ENCODE measurements around the gene CCNY. TPM values are rescaled to one million over a fixed set of nuclear protein-coding genes. Genes with fewer than 3 reads are reported as not detected.

The CCNY gene
- total RNA-seq, 4 donors from 2014 or later, result 37.5 to 56.3 (median 43.9) TPM

DNA sequence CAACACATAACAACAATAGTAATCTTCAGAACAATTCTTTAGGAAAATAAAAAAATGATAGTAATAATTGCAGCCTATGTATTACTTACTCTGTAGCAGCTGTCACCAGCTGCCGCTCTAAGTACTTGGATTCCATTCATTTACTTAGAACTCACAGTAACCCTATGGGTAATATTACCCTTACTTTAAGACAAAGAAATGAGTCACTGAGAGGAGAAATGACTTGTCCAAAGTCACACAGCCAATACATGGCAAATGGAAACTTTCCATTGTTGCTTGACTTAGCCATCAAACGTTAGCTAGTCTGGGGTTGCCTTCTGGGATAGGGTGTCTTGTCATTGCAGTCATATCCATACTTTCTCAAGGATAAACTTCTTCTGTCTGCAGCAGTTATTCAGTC lies 3.6 kb downstream of the CCNY start:
- 70 to 87% methylated on average over 2 of the region's 2 CpGs for WGBS, 2 donors
- no peak for TF ChIP-seq POLR2A (IDR thresholded peaks at IDR 0.05)
- intact Hi-C loops (cut with DNase I), result loop anchor here (10.0 kb wide), 2 partner anchors 75 to 215 kb away; partner anchors contain the start of gene CREM

DNA sequence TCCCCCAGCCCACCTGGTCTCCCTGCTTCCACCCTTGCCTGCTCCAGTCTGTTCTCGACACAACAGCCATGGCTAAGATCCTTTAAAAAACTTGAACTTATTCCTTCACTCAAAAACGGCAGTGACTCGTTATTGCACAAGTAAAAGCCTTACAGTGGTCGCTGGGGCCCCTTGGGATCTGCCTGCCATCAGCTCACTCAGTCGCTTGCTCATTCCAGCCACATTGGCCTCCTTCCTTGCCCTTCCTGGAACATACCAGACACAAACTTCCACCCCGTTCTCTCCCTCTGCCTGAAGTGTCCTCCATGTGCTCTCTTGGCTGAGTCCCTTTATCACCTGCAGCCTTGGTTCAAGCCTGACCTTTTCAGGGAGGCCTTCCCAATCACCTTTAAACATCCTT lies 4.7 kb downstream of the CCNY start:
- H3K27ac ChIP-seq, result no peak overlapping the region
- 32 to 39% methylated on average over 6 of the region's 6 CpGs for WGBS, 2 donors
- H3K4me1 ChIP-seq, result peaks cover 25 to 39% of the 10 kb centered on the region in 2 donors
- H3K9me3 ChIP-seq, result no peaks in the 10 kb centered on the region
- H3K27me3 ChIP-seq, result no peaks in the 10 kb centered on the region
- intact Hi-C loops (cut with DNase I), result loop anchor here (10.0 kb wide), 1 partner anchor 74 kb away; no protein-coding TSS in a partner anchor
- H3K4me3 ChIP-seq (replicated peaks in 1 of 3), result no peak overlapping the region
- H3K36me3 ChIP-seq, result no peaks in the 10 kb centered on the region
- no peak for DNase-seq
- no peak for TF ChIP-seq POLR2A (IDR thresholded peaks at IDR 0.05)
- TF ChIP-seq, protein P1, sequence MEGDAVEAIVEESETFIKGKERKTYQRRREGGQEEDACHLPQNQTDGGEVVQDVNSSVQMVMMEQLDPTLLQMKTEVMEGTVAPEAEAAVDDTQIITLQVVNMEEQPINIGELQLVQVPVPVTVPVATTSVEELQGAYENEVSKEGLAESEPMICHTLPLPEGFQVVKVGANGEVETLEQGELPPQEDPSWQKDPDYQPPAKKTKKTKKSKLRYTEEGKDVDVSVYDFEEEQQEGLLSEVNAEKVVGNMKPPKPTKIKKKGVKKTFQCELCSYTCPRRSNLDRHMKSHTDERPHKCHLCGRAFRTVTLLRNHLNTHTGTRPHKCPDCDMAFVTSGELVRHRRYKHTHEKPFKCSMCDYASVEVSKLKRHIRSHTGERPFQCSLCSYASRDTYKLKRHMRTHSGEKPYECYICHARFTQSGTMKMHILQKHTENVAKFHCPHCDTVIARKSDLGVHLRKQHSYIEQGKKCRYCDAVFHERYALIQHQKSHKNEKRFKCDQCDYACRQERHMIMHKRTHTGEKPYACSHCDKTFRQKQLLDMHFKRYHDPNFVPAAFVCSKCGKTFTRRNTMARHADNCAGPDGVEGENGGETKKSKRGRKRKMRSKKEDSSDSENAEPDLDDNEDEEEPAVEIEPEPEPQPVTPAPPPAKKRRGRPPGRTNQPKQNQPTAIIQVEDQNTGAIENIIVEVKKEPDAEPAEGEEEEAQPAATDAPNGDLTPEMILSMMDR (IDR thresholded peaks at IDR 0.05), result no peak

More for the DNA sequence above, 3.6 kb downstream of the CCNY start:
- H3K4me1 ChIP-seq, result peaks cover 33 to 43% of the 10 kb centered on the region in 2 donors
- H3K9me3 ChIP-seq, result no peaks in the 10 kb centered on the region
- H3K27me3 ChIP-seq, result no peaks in the 10 kb centered on the region
- DNase-seq, result no peak
- H3K36me3 ChIP-seq, result no peaks in the 10 kb centered on the region
- no peak overlapping the region for H3K27ac ChIP-seq
- H3K4me3 ChIP-seq (replicated peaks in 1 of 3), result no peak overlapping the region

DNA sequence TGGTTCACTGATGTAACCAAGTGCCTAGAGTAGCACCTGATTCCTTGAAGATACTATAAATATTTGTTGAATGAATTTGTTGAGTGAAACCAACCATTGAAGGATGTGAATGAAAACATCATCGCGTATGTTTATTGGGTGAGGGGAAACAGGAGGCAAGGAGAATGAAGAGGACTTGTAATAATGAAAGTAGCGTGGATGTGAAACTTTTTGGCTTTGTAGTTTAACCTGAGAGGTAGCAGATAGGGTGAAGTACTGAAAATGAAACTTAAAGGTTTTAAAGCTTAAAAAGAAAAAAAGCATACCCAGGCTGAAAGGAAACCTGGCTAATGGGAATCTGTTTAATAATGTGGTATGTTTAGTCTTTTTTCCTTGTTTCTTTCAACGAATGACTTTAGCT lies 5.2 kb downstream of the CCNY start:
- no peak for DNase-seq
- 52 to 59% methylated on average over 4 of the region's 4 CpGs for WGBS, 2 donors
- Histone ChIP-seq H3K27ac (peak overlapping the region in 1 of 3 donors; percentile 10), H3K4me1 (peaks cover 26 to 45% of the 10 kb centered on the region in 2 donors), H3K4me3 (replicated peaks in 1 of 3) (no peak overlapping the region), H3K9me3 (no peaks in the 10 kb centered on the region), H3K36me3 (no peaks in the 10 kb centered on the region), H3K27me3 (no peaks in the 10 kb centered on the region)
- intact Hi-C loops (cut with DNase I), result loop anchor here (10.0 kb wide), 1 partner anchor 73 kb away; no protein-coding TSS in a partner anchor
- no peak for TF ChIP-seq POLR2A (IDR thresholded peaks at IDR 0.05)
- TF ChIP-seq, protein P1 (IDR thresholded peaks at IDR 0.05), result no peak

DNA sequence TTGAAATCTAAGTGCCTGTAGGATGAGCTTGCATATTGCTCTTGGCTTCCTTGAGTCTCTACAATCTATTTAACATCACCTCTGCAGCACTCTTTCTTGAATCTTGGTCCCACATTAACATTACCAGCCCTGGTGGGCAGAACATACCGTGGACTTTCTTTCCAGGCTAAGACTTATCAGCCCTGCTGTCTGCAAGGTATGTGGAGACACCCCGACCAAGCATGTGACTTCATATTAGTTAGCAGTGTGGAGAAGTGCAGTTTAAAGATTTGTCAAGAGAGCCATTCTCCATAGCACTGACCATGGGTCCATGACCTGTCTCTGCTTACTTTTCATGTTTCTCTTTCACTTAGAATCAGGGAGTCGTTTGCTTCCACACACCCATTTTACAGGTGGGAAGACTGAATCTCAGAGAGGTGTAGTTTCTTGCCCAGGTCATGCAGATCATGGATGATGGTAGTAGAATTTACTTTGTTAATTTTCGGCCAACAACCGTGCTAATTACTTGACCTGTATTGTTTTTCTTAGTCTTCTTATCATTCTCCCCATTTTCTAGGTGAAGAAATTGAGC lies 6.0 kb downstream of the CCNY start:
- WGBS, 2 donors, result 94 to 97% methylated on average over 5 of the region's 5 CpGs
- Histone ChIP-seq H3K27ac (peak overlapping the region in 1 of 3 donors; percentile 10), H3K36me3 (no peaks in the 10 kb centered on the region), H3K4me3 (replicated peaks in 1 of 3) (no peak overlapping the region), H3K9me3 (no peaks in the 10 kb centered on the region), H3K27me3 (no peaks in the 10 kb centered on the region), H3K4me1 (peaks cover 34 to 52% of the 10 kb centered on the region in 2 donors)
- TF ChIP-seq, protein P1 (IDR thresholded peaks at IDR 0.05), result no peak
- TF ChIP-seq POLR2A (IDR thresholded peaks at IDR 0.05), result no peak
- DNase-seq, result no peak
- intact Hi-C loops (cut with DNase I), result loop anchor here (10.0 kb wide), 1 partner anchor 73 kb away; no protein-coding TSS in a partner anchor

DNA sequence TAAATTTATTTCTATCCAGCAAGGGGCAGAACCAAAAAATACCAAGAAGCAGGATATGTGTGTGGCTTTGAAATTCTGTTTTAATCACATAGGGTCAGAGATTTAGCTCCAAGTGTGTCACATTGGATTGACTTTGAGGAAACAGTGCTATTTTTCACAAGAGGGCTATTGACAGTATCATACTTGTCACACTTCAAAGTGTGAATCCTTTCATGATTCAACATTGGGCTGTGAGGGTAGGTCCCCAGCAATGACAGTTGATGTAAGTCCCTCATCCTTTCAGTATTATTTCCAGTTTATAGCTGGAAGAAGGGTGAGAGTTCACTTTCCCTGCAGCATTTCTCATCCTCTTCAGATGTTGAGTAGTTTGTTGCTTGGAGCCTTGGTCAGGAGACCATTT lies 7.4 kb downstream of the CCNY start:
- Histone ChIP-seq H3K9me3 (no peaks in the 10 kb centered on the region), H3K27ac (no peak overlapping the region), H3K4me3 (replicated peaks in 1 of 3) (no peak overlapping the region), H3K4me1 (peaks cover 21 to 50% of the 10 kb centered on the region in 2 donors), H3K27me3 (no peaks in the 10 kb centered on the region), H3K36me3 (no peaks in the 10 kb centered on the region)
- intact Hi-C loops (cut with DNase I), result loop anchor here (10.0 kb wide), 1 partner anchor 71 kb away; no protein-coding TSS in a partner anchor
- DNase-seq, result no peak
- TF ChIP-seq, protein P1 (IDR thresholded peaks at IDR 0.05), result no peak
- TF ChIP-seq POLR2A (IDR thresholded peaks at IDR 0.05), result no peak
